ENCODE measurements around the gene TAF6.

TAF6 gene

GRCh38 chr7:100065452-100066186, 53.5 kb downstream of the TAF6 start:
- no peak for DNase-seq

GRCh38 chr7:100064162-100064561, 55.0 kb downstream of the TAF6 start:
- DNase-seq: no peak

GRCh38 chr7:100063376-100063775, 55.8 kb downstream of the TAF6 start:
- no peak for DNase-seq

- DNase-seq: no peak
Measured at GRCh38 chr7:100061518-100062193, 57.5 kb downstream of the TAF6 start.

GRCh38 chr7:100059251-100059739, 59.9 kb downstream of the TAF6 start:
- no peak for DNase-seq
